Pancreas (tissue), 10 donors: ENCODE measurements around the gene MAB21L3. TPM values are rescaled to one million over a fixed set of nuclear protein-coding genes. Genes with fewer than 3 reads are reported as not detected.

Source experiments
- ATAC-seq, 4 donors: fragments of 200-7000 bp; cut with Tn5 transposase; one replicate each; pipeline versions ENCODE4 v1.8.0 to v1.9.1; 2020; ENCODE audit warnings: mild to moderate bottlenecking in 4 of 4, moderate library complexity in 4 of 4
- DNase-seq, 6 donors: peaks; one replicate each; pipeline ENCODE4 v3.0.0-alpha.2; 2020
- FAIRE-seq: peaks from 2 replicates; lab custom pipeline; 2012; peaks lifted over from hg19 to GRCh38; lab: Jason Lieb, UNC
- H3K27ac ChIP-seq, 4 donors: fragments of 200-600 bp; sonication (generic); 1 replicate in 3 of 4; 2 replicates in 1 of 4; pipeline versions ENCODE4 v1.5.0 to v1.8.0; 2020
- H3K27me3 ChIP-seq, 4 donors: fragments of 200-600 bp; one replicate each; pipeline ENCODE4 v1.8.0; 2021
- H3K36me3 ChIP-seq, 3 donors: fragments of 200-600 bp; sonication (generic) in 1 of 3; one replicate each; pipeline versions ENCODE4 v1.5.0 to v1.8.0; 2020 to 2021
- H3K4me1 ChIP-seq, 3 donors: fragments of 200-600 bp; one replicate each; pipeline ENCODE4 v1.8.0; 2021
- H3K4me3 ChIP-seq, 4 donors: fragments of 200-600 bp; sonication (generic) in 2 of 4; one replicate each; pipeline versions ENCODE4 v1.5.0 to v1.8.0; 2020 to 2021
- H3K9me3 ChIP-seq, 4 donors: fragments of 200-600 bp; one replicate each; pipeline ENCODE4 v1.8.0; 2021
- WGBS, 2 donors: extraction: QIAGEN DNeasy Blood & Tissue Kit; methylation state at CpG; one replicate each; pipeline ENCODE4 v1.1.7; 2013; 5-methylcytosine and 5-hydroxymethylcytosine counted together
- intact Hi-C, 3 donors: fragments of 100-400 bp; cut with DNase I; formaldehyde crosslinking; loops; one replicate each; pipeline versions ENCODE4 v1.11.1 to v1.14.2; 2022
- polyA plus RNA-seq, 2 donors: library from polyadenylated mRNA; stranded (reverse); fragments of 200-250 nt; gene quantifications; one replicate each; pipeline ENCODE4 v1.2.3, GENCODE V29; 2013
- total RNA-seq, 6 donors: library from RNA; stranded (reverse); fragmentation: NEBNext Ultra II Directional in 4 of 6; extraction: Animal tissue kit (Norgen Biotek cat#: 25700) in 4 of 6; gene quantifications; one replicate each; pipeline versions ENCODE4 v1.2.1 to v1.2.4, GENCODE V29; 2021 to 2023
- TF ChIP-seq, protein P1 (sequence below), 4 donors: fragments of 200-600 bp; sonication (generic) in 3 of 4; IDR thresholded peaks; one replicate each; pipeline versions ENCODE4 v1.5.0 to v1.8.0; 2021; ENCODE audit warnings: antibody characterized with exemption in 4 of 4
- donor health status: healthy with polysubstance abuse.
- donor health status: DM: no; HTN: no; CAD: no; lungs with moderate emphysema.
- donor health status: DM: no; HTN: no; CAD: no.
- donor health status: control.
- donor health status: control.
- donor health status: Bipolar disorder and iron deficiency.
- donor health status: DM: yes; HTN: yes; CAD: no.
- donor health status: DM: no; HTN: no; CAD: no.
- donor health status: DM: no; HTN: no; CAD: no.
- donor health status: DM: yes; HTN: yes; CAD: no.

The MAB21L3 gene
- total and polyA plus RNA-seq, 8 donors = 0.12 TPM; not detected in 7

DNA sequence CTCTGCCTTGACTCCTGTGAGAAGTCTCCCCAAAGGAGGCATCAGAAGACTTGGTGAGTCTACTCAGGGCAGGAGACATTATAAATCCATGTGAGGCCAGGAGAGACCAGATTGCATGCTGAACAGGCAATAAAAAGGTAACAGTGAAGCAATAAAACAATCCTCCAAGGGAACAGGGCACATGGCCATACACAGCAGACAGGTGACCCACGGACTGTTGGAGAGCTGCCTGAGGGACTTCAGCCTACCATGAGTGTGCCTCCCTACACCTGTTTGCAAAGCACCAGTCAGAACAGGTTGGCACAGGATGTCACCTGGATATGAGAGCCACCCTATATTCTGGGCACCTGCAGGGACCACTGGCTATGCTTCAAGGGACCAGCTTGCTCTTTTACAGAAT is 67.6 kb downstream of the MAB21L3 start:
- H3K9me3 ChIP-seq = no peaks in the 10 kb centered on the region
- 0 to 11% methylated on average over 1 of the region's 1 CpG for WGBS, 2 donors
- no peaks in the 10 kb centered on the region for H3K27me3 ChIP-seq
- no peak for FAIRE-seq
- intact Hi-C loops = no loop called here
- peaks cover 0 to 12% (median 6%) of the 10 kb centered on the region in 3 donors for H3K4me1 ChIP-seq
- H3K36me3 ChIP-seq = no peaks in the 10 kb centered on the region
- peak in 4 of 6 donors; percentile 42 to 69 (median 66) for DNase-seq
- TF ChIP-seq, protein P1, sequence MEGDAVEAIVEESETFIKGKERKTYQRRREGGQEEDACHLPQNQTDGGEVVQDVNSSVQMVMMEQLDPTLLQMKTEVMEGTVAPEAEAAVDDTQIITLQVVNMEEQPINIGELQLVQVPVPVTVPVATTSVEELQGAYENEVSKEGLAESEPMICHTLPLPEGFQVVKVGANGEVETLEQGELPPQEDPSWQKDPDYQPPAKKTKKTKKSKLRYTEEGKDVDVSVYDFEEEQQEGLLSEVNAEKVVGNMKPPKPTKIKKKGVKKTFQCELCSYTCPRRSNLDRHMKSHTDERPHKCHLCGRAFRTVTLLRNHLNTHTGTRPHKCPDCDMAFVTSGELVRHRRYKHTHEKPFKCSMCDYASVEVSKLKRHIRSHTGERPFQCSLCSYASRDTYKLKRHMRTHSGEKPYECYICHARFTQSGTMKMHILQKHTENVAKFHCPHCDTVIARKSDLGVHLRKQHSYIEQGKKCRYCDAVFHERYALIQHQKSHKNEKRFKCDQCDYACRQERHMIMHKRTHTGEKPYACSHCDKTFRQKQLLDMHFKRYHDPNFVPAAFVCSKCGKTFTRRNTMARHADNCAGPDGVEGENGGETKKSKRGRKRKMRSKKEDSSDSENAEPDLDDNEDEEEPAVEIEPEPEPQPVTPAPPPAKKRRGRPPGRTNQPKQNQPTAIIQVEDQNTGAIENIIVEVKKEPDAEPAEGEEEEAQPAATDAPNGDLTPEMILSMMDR (IDR thresholded peaks at IDR 0.05) = no peak
- H3K27ac ChIP-seq = peak overlapping the region in 3 of 4 donors; percentile 33 to 55 (median 35)
- no peak overlapping the region for H3K4me3 ChIP-seq
- ATAC-seq = peak; percentile 78 to 93 (median 90)

DNA sequence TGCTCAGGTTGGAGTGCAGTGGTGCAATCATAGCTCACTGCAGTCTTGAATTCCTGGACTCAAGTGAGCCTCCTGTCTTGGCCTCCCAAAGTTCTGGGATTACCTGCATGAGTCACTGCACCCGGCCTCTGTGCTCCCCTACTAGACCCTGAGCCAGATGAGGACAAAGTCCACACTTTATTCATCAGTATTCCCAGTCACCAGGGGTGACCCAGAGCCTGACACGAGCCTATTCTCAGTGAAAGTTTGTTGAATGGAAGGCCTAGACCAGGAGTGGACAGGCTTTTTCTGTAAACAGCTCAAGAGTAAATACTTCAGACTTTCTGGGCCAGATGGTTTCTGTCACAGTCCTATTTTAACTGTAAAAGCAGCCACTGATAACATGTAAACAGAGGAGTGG is 68.2 kb downstream of the MAB21L3 start:
- intact Hi-C loops = no loop called here

DNA sequence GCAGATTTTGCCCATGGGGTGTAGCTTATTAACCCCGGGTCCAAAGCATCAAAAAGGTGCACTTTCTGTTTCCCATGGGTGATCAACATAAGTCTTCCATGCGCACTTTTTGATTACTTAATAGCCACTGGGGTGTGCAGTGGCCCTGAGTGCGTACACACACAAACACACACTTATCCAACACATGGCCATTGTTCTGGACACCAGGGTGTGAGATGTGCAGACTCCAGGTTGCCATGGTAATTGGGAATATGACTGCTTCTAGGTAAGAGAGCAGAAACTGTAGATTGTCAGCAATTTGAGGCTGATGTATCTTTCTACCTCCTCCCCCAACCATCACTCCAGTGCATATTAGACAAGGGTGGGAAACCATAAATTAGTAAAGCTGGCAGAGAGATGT is 68.8 kb downstream of the MAB21L3 start:
- peak in 2 of 4 donors; percentile 10 to 14 for ATAC-seq
- Histone ChIP-seq H3K4me1 (peaks cover 0 to 12% (median 6%) of the 10 kb centered on the region in 3 donors), H3K36me3 (no peaks in the 10 kb centered on the region), H3K9me3 (no peaks in the 10 kb centered on the region), H3K27me3 (no peaks in the 10 kb centered on the region), H3K27ac (peak overlapping the region in 1 of 4 donors; percentile 55), H3K4me3 (no peak overlapping the region)
- intact Hi-C loops = no loop called here
- TF ChIP-seq, protein P1 (IDR thresholded peaks at IDR 0.05) = no peak
- FAIRE-seq = no peak
- 52% methylated on average over 3 of the region's 3 CpGs for WGBS, 2 donors
- no peak for DNase-seq

More for the DNA sequence above, 68.2 kb downstream of the MAB21L3 start:
- FAIRE-seq = no peak
- 5 to 6% methylated on average over 2 of the region's 2 CpGs for WGBS, 2 donors
- H3K27ac ChIP-seq = peak overlapping the region in 3 of 4 donors; percentile 33 to 55 (median 35)
- H3K36me3 ChIP-seq = no peaks in the 10 kb centered on the region
- peaks cover 0 to 12% (median 6%) of the 10 kb centered on the region in 3 donors for H3K4me1 ChIP-seq
- TF ChIP-seq, protein P1 (IDR thresholded peaks at IDR 0.05) = no peak
- ATAC-seq = peak; percentile 54 to 85 (median 72)
- no peaks in the 10 kb centered on the region for H3K27me3 ChIP-seq
- peak in 1 of 6 donors; percentile 33 for DNase-seq
- H3K9me3 ChIP-seq = no peaks in the 10 kb centered on the region
- H3K4me3 ChIP-seq = no peak overlapping the region

DNA sequence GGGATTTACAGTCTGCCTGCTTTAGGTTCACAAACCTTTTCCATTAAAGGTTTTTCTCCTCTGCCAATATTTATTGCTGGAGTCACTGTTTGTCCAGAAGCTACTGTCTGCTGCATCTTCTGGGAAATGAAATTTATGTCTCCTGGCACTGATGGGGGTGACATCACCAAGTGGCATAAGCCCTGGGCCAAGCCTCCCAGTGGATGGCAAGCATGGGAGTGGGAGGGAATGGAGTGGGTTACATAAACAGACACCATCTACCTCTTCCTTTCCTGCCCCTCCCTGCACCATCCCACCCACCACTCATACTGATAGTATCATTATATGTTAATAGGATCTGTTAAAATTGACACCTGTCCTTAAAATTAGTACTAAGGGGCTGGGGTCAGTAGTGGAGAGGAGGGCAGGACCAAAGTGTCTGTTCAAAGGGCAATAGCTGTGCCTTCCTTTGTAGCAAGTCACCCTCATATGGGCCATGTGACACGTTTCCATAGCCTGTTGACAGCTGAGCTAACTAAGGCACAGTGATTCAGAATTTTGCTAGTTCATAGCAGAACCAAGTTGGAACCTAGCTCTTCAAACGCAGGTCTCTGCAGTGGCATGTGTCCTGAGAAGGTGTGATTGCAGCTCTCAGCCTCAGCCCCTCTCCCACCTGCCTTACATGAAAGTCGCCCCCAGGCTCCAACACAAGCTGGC is 71.0 kb downstream of the MAB21L3 start:
- intact Hi-C loops = no loop called here
- H3K9me3 ChIP-seq = no peaks in the 10 kb centered on the region
- FAIRE-seq (no peak), ATAC-seq (no peak), DNase-seq (no peak)
- no peaks in the 10 kb centered on the region for H3K27me3 ChIP-seq
- no peak overlapping the region for H3K27ac ChIP-seq
- no peaks in the 10 kb centered on the region for H3K36me3 ChIP-seq
- WGBS, 2 donors = 76 to 87% methylated on average over 3 of the region's 3 CpGs
- peaks cover 0 to 12% (median 6%) of the 10 kb centered on the region in 3 donors for H3K4me1 ChIP-seq
- TF ChIP-seq, protein P1 (IDR thresholded peaks at IDR 0.05) = no peak
- H3K4me3 ChIP-seq = no peak overlapping the region

Other genes starting within 250 kb of the MAB21L3 start
- gene SLC22A15, start 134.9 kb upstream of the MAB21L3 start, total RNA-seq = 1 to 10 TPM; 2.2 to 4.9 (median 3.3) TPM
- gene SLC22A15, start 134.9 kb upstream of the MAB21L3 start, polyA plus RNA-seq = 1 to 10 TPM; 1.5 to 4.0 TPM